GM18517 (cell line): ENCODE results near the gene RAPGEF6.
A peak's percentile ranks its signal among the peaks of the same experiment; 100 is the strongest.
"Not testable (repeated sequence)": the region's sequence is repeated elsewhere in the genome, so short reads cannot be mapped to it uniquely, and the experiment has no call there.

Experiments
- ATAC-seq: cut with Tn5 transposase; IDR thresholded peaks from one replicate; pipeline ENCODE4 v1.9.1; 2021; ENCODE audit warnings: mild to moderate bottlenecking, moderate library complexity; ENCODE audit not compliant: unreplicated experiment

RAPGEF6 gene

DNA sequence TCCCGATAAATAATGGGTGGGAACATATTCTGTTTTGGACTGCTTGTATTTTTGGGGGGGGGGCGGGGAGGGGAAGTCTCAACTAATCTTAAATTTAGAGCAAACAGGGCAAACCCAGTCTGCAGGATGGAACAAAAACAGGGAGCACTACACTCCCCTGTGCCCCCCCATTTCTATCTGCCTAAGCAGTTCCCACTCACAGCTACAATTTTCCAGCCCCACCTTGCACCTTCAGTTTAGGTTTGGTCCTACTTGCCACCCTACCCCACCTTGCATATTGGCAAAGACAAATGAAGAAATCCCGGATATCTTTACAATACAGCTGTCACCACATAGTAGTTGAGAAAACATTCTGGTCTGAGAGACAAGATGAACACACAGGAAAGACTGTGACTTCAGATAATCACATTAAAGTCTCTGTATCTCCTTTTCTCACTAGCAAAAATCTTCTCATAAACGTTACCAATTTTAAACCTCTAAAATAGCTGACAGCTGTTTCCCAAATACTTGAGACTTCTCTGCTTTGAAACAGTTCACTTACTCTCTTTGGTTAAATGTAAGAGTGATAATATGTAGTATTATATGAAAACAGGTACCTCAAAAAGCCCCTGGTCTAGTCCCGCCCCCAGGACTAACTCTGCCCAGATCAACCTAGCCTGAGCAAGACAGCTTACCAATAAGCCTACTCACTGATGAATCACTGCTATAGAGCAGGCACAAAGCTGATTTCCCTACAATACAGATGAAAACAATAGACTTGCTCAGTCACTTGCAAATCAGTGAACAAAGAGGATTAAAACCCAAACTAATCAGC is 5.2 kb upstream of the RAPGEF6 start:
- no peak for ATAC-seq

GRCh38 chr5:131639148-131639547 is 4.1 kb upstream of the RAPGEF6 start:
- no peak for ATAC-seq

GRCh38 chr5:131637694-131638093 is 2.7 kb upstream of the RAPGEF6 start:
- ATAC-seq, result no peak

GRCh38 chr5:131635684-131636572 is 899 bp upstream of the RAPGEF6 start:
- no peak for ATAC-seq

DNA sequence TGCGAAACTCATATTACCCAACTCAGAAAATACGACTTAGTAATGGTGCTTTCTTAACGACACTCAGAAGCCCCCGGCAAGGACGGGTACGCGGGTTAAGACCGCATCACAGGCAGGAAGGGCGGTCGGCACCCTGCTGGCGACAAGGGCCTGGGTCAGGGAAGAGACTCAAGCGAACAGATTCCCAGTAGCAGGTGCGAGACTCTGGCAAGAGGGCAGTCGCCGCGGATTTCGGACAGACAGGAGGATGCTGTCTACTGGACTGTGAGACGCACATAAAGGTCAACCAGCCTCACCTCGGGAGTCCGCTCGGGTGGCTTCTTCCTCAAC is 398 bp downstream of the RAPGEF6 start:
- ATAC-seq, result peak; percentile 10

DNA sequence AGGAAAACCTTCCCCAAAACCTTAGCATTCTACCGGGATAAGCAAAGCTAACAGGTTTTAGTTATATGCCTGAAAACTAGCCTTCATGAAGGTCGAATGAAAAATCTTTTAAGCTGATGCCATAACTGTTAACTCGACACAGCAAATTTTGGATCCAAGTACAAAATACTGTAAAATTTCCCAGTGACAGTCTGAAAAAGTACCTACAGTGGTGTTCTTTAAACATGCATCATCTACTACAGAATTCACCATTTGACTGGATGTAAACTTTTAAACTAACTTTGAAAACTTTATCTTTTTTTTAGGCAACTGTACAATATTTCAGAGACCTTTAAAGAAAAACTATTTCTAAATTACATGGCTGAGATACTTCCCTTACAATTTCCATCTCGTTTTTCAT is 791 bp downstream of the RAPGEF6 start:
- ATAC-seq, result no peak

DNA sequence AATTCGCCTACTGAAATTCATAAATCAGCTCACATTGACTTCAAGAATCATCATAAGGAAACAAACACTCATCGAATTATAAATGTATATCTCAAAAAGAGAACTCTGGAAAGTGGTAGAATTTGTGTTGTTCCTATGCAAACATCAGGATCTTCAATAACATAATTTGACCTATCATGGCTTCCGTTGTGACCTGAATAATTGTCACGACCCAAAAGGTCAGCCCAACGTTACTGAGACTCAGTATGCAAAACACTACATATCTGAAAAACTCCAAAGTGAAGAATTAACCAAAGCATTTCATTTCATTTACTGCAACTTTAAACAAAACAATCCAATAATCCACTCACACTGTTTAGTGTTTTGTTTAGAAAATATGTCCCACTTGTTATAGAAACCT is 1.2 kb downstream of the RAPGEF6 start:
- ATAC-seq, result no peak

DNA sequence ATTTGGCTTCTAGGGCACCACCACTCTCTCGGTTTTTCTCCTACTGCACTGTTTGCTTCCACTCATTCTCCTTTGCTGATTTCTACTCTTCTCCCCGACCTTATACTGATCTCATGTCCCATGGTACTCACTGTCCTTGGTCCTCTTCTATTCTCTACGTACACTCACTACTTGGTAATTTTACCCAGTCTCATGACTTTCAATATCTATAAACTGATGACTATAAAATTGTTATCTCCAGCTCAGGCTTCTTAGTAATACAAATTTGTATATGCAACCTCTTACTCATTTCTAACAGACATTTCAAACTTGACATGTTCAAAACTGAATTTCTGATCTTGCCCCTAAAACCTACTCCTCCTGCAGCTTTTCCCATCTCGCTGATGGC is 4.1 kb downstream of the RAPGEF6 start:
- no peak for ATAC-seq

GRCh38 chr5:131630208-131630962 is 4.6 kb downstream of the RAPGEF6 start:
- ATAC-seq, result no peak

DNA sequence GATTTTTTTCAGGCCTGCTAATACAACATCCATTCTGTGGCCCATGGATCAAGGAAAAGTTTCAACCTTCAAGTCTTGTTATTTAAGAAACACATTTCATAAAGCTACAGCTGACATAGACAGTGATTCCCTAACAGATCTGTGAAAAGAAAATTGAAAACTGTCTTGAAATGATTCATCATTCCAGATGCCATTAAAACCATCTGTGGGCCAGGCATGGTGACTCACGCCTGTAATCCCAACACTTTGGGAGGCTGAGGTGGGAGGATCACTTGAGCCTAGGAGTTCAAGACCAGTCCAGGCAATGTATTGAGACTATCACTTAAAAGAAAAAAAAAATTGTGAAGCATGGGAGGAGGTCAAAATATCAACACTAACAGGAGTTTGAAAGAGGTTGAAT is 6.0 kb downstream of the RAPGEF6 start:
- no peak for ATAC-seq

- ATAC-seq, result no peak
Measured at GRCh38 chr5:131627207-131627865, 7.7 kb downstream of the RAPGEF6 start.

DNA sequence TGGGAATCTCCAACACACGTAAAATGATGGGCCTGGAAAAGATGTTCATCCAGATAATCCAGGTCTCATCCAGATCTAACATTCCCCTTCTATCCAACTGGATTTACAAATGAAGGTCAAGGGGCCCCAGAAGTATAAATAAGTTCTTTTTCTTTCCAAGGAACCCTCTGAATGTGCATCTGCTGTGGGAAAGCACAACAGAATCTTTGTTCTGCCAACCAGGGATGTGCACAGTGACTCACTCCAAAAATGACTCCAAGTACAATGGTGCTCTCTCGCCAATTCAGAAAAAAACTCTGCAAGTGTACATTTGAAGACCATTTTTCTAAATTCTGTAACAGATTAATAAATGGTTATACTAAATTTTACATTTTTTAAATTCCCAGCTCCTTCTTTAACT is 12.4 kb downstream of the RAPGEF6 start:
- no peak for ATAC-seq

DNA sequence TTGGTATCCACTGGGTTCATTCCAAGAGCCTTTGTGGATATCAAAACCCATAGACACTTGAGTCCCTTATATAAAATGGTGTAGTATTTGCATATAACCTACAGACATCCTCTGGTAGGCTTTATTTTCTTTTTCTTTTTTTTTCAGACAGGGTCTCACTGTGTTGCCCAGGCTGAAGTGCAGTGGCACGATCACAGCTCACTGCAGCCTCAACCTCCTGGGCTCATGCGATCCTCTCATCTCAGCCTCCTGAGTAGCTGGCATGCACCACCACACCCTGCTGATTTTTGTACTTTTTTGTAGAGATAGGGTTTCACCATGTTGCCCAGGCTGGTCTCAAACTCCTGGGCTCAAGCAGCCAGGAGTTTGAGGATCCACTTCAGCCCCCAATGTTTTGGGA is 13.9 kb downstream of the RAPGEF6 start:
- ATAC-seq, result not testable (repeated sequence)

- no peak for ATAC-seq
Measured at GRCh38 chr5:131619102-131619501, 15.9 kb downstream of the RAPGEF6 start.

DNA sequence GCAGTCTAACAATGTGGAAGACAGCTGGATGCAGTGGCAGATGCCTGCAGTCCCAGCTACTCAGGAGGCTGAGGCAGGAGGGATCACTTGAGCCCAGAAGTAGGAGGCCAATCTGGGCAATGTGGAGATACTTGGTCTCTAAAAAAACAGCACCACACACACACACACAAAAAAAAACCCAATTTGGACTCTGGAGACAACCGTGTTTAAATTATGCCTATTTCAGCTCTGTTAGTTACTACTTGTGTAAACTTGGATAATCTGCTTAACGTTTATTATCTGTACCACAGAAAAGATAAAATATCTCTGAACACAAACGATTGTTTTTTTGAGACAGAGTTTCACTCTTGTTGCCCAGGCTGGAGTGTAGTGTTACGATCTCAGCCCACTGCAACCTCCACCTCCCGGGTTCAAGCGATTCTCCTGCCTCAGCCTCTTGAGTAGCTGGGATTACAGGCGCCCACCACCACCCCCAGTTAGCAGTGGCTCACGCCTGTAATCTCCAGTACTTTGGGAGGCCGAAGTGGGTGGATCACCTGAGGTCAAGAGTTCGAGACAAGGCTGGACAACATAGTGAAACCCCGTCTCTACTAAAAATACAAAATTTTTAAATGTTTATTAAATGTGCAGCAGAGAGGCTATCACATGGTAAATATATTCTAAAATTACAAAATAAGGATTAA is 17.7 kb downstream of the RAPGEF6 start:
- ATAC-seq, result no peak

DNA sequence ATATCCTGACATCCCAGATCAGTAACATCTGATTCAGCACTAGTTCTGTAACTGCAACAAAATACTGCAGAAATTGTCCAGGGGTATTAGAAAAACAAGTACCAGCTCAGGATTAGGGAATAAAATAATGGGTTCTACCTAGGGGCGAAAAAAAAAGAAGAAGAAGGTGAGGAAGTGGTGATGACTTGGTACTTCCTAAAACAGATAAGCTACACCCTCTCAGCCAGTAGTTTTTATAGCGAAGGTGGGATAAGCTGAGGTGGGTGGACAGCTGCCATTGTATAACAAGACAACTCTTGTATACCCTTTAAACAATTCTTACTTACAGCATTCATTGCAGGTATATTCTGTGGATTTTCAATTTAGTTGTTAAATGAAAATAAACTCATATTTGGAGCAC is 19.1 kb downstream of the RAPGEF6 start:
- ATAC-seq, result no peak

- no peak for ATAC-seq
Measured at GRCh38 chr5:131613423-131613822, 21.6 kb downstream of the RAPGEF6 start.

GRCh38 chr5:131611064-131611381 is 24.0 kb downstream of the RAPGEF6 start:
- no peak for ATAC-seq

DNA sequence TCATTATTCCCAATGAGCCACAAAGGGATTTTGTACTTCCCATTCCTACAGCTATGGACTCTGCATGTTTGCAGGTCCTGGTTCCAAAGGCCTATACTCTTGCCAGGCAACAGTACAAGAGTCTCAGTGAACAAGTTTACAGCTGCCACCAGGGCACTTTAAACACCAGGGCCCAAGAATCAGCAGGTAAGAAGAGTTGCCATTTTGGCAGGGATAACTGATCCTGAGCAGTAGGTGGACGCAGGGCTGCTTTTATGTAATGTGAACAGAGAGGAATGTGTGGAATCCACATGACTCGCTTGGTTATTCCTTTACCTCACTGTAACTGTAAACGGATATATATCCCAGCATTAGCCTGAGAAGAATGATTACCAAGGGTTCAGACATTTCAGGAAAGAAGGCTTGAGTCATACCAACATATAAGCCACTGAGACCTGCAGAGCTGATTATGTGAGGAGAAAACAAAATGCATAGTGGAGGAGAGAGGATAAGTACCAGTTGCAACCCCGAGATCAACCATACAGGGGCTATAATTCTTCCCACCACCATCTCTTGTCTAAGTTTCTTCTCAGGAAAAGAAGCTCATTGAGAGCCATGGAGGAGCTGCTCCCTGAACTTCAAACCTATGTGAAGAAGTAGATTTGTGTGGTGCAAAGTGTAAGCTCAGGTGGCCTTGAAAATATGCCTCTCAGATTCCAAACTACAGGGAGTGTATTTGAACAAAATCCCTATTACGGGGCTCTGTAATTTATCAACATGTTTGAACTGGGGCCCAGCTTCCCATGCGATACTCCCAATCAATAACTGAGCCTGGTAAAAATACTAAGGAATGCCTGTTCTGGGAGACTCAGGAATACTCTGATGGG is 24.6 kb downstream of the RAPGEF6 start:
- ATAC-seq, result no peak

DNA sequence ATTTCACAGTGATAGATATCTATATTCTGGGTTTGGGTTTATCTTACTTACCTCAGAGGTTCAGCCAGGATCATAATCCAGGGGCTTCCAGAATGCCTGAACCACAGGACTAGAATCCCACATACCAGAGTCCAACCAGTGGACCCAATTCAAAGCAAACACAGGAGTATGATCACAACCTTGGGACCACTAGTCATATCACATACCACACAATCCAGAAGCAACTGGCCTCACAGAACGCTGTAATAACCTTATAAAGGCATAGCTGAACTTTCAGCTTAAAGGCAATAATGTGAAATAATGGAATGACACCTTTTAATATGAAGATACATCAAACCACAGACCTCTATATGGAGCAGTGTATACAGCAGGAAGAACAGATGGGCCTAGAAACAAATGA is 25.3 kb downstream of the RAPGEF6 start:
- no peak for ATAC-seq
